Measurements from ENCODE around the gene SH3GL3. TPM values are rescaled to one million over a fixed set of nuclear protein-coding genes. Genes with fewer than 3 reads are reported as not detected.

SH3GL3 gene
- total and polyA plus RNA-seq, 2 experiments from 2014 or later = 38.2 to 87.1 TPM

- Histone ChIP-seq H3K9me3 (ENCODE audit: low read depth) (no peaks in the 10 kb centered on the region), H3K27ac (no peak overlapping the region), H3K27me3 (no peaks in the 10 kb centered on the region), H3K4me1 (ENCODE audit: low read depth) (peaks cover 12% of the 10 kb centered on the region), H3K4me3 (no peak overlapping the region), H3K36me3 (no peaks in the 10 kb centered on the region)
- TF ChIP-seq CTCF (IDR thresholded peaks at IDR 0.05; ENCODE audit: low read depth, low read length) = no peak
- DNase-seq (ENCODE audit: low read depth in 1 of 2, low spot score in 1 of 2) = no peak
Observed at GRCh38 chr15:83472797-83473196, 25.7 kb downstream of the SH3GL3 start.

GRCh38 chr15:83474578-83474977 is 27.4 kb downstream of the SH3GL3 start:
- Histone ChIP-seq H3K36me3 (no peaks in the 10 kb centered on the region), H3K9me3 (ENCODE audit: low read depth) (no peaks in the 10 kb centered on the region), H3K4me3 (no peak overlapping the region), H3K27me3 (no peaks in the 10 kb centered on the region), H3K27ac (no peak overlapping the region), H3K4me1 (ENCODE audit: low read depth) (peaks cover 12% of the 10 kb centered on the region)
- no peak for TF ChIP-seq CTCF (IDR thresholded peaks at IDR 0.05; ENCODE audit: low read depth, low read length)
- DNase-seq (ENCODE audit: low read depth in 1 of 2, low spot score in 1 of 2) = no peak

- TF ChIP-seq CTCF (IDR thresholded peaks at IDR 0.05; ENCODE audit: low read depth, low read length) = no peak
- no peaks in the 10 kb centered on the region for H3K9me3 ChIP-seq (ENCODE audit: low read depth)
- H3K27me3 ChIP-seq = no peaks in the 10 kb centered on the region
Observed at GRCh38 chr15:83475551-83475950, 28.4 kb downstream of the SH3GL3 start.

GRCh38 chr15:83476066-83476465 is 28.9 kb downstream of the SH3GL3 start:
- Histone ChIP-seq H3K4me1 (ENCODE audit: low read depth) (peaks cover 12% of the 10 kb centered on the region), H3K9me3 (ENCODE audit: low read depth) (no peaks in the 10 kb centered on the region), H3K27ac (no peak overlapping the region), H3K4me3 (no peak overlapping the region), H3K27me3 (no peaks in the 10 kb centered on the region), H3K36me3 (no peaks in the 10 kb centered on the region)
- no peak for TF ChIP-seq CTCF (IDR thresholded peaks at IDR 0.05; ENCODE audit: low read depth, low read length)
- no peak for DNase-seq (ENCODE audit: low read depth in 1 of 2, low spot score in 1 of 2)

More at GRCh38 chr15:83475551-83475950, 28.4 kb downstream of the SH3GL3 start:
- H3K4me3 ChIP-seq = no peak overlapping the region
- H3K27ac ChIP-seq = no peak overlapping the region
- peaks cover 12% of the 10 kb centered on the region for H3K4me1 ChIP-seq (ENCODE audit: low read depth)
- DNase-seq (ENCODE audit: low read depth in 1 of 2, low spot score in 1 of 2) = peak; percentile 26
- no peaks in the 10 kb centered on the region for H3K36me3 ChIP-seq

- H3K27ac ChIP-seq = no peak overlapping the region
- no peaks in the 10 kb centered on the region for H3K36me3 ChIP-seq
- H3K4me3 ChIP-seq = no peak overlapping the region
- no peak for DNase-seq (ENCODE audit: low read depth in 1 of 2, low spot score in 1 of 2)
- H3K4me1 ChIP-seq (ENCODE audit: low read depth) = peaks cover 12% of the 10 kb centered on the region
- no peaks in the 10 kb centered on the region for H3K27me3 ChIP-seq
- TF ChIP-seq CTCF (IDR thresholded peaks at IDR 0.05; ENCODE audit: low read depth, low read length) = no peak
- no peaks in the 10 kb centered on the region for H3K9me3 ChIP-seq (ENCODE audit: low read depth)
Observed at GRCh38 chr15:83476708-83477107, 29.6 kb downstream of the SH3GL3 start.
